Activated T-cell treated with anti-CD3 and anti-CD28 coated beads, Interleukin-2, amount 50 U/mL, for 4 hours (primary cell): ENCODE measurements around the gene DMGDH. TPM values are rescaled to one million over a fixed set of nuclear protein-coding genes. Genes with fewer than 3 reads are reported as not detected.

Experiments
- ATAC-seq, 2 donors: fragments of 200-7000 bp; cut with Tn5 transposase; one replicate each; pipeline ENCODE4 v1.10.0; 2021
- DNase-seq: peaks from one replicate; pipeline ENCODE4 v3.0.0-alpha.2; 2020
- H3K27me3 Mint-ChIP-seq: one replicate; pipeline ENCODE4 v1.8.0; 2021; ENCODE audit warnings: low read depth, mixed read lengths
- H3K36me3 Mint-ChIP-seq: one replicate; pipeline ENCODE4 v1.8.0; 2022; ENCODE audit warnings: mixed read lengths; ENCODE audit not compliant: insufficient read depth
- H3K4me1 Mint-ChIP-seq: one replicate; pipeline ENCODE4 v1.8.0; 2021; ENCODE audit warnings: low read depth, mixed read lengths
- H3K4me3 Mint-ChIP-seq: one replicate; pipeline ENCODE4 v1.8.0; 2021; ENCODE audit warnings: mild to moderate bottlenecking, moderate library complexity, mixed read lengths
- H3K9me3 Mint-ChIP-seq: one replicate; pipeline ENCODE4 v1.8.0; 2021; ENCODE audit warnings: mixed read lengths
- total RNA-seq, 3 donors: library from RNA; stranded (reverse); gene quantifications; one replicate each; pipeline ENCODE4 v1.2.1, GENCODE V29; 2021

DMGDH gene
- total RNA-seq, 3 donors from 2014 or later, result 0.57 TPM; not detected in 2

DNA sequence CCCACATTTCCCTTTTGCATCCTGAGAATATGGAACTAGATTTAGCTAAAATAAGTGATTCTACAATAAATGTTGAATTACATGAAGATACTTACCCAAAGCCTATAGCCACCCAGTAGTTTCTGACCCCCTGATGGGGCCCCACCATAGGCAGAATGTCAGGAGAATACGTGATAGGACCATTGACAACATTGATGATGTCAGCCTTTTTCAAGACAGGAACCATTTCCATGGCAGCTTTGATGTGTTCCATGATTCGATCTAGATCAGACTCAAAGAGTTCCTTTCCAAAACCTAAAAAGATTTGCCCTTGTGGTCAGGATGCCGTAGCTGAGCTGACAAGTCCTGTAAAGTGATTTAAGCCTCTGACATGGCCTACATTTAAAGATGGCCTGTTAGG lies 27.3 kb downstream of the DMGDH start:
- no peak overlapping the region for H3K4me3 Mint-ChIP-seq
- H3K36me3 Mint-ChIP-seq, result no peaks in the 10 kb centered on the region
- no peak for DNase-seq
- H3K4me1 Mint-ChIP-seq, result no peaks in the 10 kb centered on the region
- no peaks in the 10 kb centered on the region for H3K9me3 Mint-ChIP-seq
- H3K27me3 Mint-ChIP-seq, result peaks cover 11% of the 10 kb centered on the region
- ATAC-seq, result no peak

- H3K36me3 Mint-ChIP-seq, result no peaks in the 10 kb centered on the region
- H3K27me3 Mint-ChIP-seq, result peaks cover 3% of the 10 kb centered on the region
- no peak overlapping the region for H3K4me3 Mint-ChIP-seq
- no peaks in the 10 kb centered on the region for H3K9me3 Mint-ChIP-seq
- H3K4me1 Mint-ChIP-seq, result no peaks in the 10 kb centered on the region
- ATAC-seq, result no peak
- DNase-seq, result no peak
Measured at GRCh38 chr5:79036769-79037168, 32.7 kb downstream of the DMGDH start.

GRCh38 chr5:79035237-79035636 lies 34.2 kb downstream of the DMGDH start:
- ATAC-seq (no peak), DNase-seq (no peak)
- no peaks in the 10 kb centered on the region for H3K36me3 Mint-ChIP-seq
- no peak overlapping the region for H3K4me3 Mint-ChIP-seq
- H3K27me3 Mint-ChIP-seq, result peaks cover 3% of the 10 kb centered on the region
- no peaks in the 10 kb centered on the region for H3K4me1 Mint-ChIP-seq
- H3K9me3 Mint-ChIP-seq, result no peaks in the 10 kb centered on the region

- Mint-ChIP-seq H3K4me3 (no peak overlapping the region), H3K27me3 (peaks cover under 1% of the 10 kb centered on the region), H3K4me1 (no peaks in the 10 kb centered on the region), H3K9me3 (no peaks in the 10 kb centered on the region), H3K36me3 (no peaks in the 10 kb centered on the region)
- DNase-seq (no peak), ATAC-seq (no peak)
Measured at GRCh38 chr5:79032782-79033181, 36.7 kb downstream of the DMGDH start.

DNA sequence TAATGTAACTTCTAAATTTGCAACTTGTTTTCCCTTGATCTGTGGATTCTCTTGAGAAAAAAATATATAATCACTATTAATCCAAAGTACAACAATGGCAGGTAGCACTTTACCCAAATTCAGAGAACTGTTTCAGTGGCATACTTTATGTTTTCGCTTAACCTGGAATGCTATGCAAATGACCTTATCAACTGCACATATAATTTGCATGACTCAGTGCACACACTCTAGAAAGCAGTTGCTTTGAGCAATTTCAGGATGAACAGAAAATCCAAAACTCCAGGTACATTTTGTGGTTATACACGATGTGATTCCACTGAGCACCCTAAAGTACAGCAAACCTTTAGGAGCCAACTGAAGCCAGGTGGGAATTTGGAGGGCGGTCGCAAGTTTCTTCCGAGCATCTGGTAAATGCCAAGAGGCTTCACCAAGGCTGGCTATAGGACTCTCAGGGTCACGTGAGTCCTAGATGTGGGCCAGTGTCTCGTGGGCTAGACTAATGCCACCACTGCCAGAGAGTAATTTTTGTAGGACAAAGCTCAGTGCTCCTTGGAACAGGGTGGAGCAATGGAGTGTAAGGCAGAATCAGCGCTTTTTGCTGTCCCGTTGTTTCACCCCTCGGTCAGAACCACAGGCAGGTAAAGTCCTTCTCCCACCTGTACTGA lies 37.3 kb downstream of the DMGDH start:
- no peak for DNase-seq
- no peak for ATAC-seq
- peaks cover 4% of the 10 kb centered on the region for H3K27me3 Mint-ChIP-seq
- no peaks in the 10 kb centered on the region for H3K9me3 Mint-ChIP-seq
- no peaks in the 10 kb centered on the region for H3K36me3 Mint-ChIP-seq
- no peaks in the 10 kb centered on the region for H3K4me1 Mint-ChIP-seq
- H3K4me3 Mint-ChIP-seq, result no peak overlapping the region

GRCh38 chr5:79031485-79031867 lies 38.0 kb downstream of the DMGDH start:
- no peak for DNase-seq
- ATAC-seq, result no peak
- Mint-ChIP-seq H3K36me3 (no peaks in the 10 kb centered on the region), H3K27me3 (peaks cover 10% of the 10 kb centered on the region), H3K4me3 (no peak overlapping the region), H3K9me3 (no peaks in the 10 kb centered on the region), H3K4me1 (no peaks in the 10 kb centered on the region)

- ATAC-seq (no peak), DNase-seq (no peak)
- Mint-ChIP-seq H3K36me3 (no peaks in the 10 kb centered on the region), H3K27me3 (peaks cover 12% of the 10 kb centered on the region), H3K4me1 (no peaks in the 10 kb centered on the region), H3K9me3 (no peaks in the 10 kb centered on the region), H3K4me3 (no peak overlapping the region)
Measured at GRCh38 chr5:79030663-79031484, 38.6 kb downstream of the DMGDH start.

DNA sequence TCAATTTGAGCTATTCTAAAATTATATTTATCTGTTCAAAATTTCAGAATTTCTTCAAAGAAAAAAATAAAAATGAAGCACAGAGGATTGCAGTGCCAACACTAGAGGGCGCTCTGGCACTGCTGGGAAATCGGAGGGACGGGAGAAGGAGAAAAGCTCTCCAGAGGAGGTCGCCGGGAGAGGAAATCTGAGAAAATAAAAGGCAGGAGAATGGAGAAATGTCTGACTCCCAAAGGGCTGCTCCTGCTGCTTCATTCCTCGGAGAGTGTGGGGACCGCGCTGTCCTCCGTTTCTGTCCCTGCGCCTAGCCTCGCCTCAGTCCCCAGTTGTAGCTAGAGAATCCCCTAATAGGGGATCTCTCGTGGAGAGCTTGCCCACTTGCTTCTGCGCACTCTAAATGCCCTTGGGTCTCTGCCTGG lies 44.4 kb downstream of the DMGDH start:
- peaks cover 10% of the 10 kb centered on the region for H3K4me1 Mint-ChIP-seq
- peak; percentile 24 for DNase-seq
- peak; percentile 41 to 43 for ATAC-seq
- peaks cover 46% of the 10 kb centered on the region for H3K27me3 Mint-ChIP-seq
- no peaks in the 10 kb centered on the region for H3K9me3 Mint-ChIP-seq
- no peaks in the 10 kb centered on the region for H3K36me3 Mint-ChIP-seq
- H3K4me3 Mint-ChIP-seq, result peak overlapping the region; percentile 50

GRCh38 chr5:79023947-79024346 lies 45.5 kb downstream of the DMGDH start:
- no peaks in the 10 kb centered on the region for H3K36me3 Mint-ChIP-seq

DNA sequence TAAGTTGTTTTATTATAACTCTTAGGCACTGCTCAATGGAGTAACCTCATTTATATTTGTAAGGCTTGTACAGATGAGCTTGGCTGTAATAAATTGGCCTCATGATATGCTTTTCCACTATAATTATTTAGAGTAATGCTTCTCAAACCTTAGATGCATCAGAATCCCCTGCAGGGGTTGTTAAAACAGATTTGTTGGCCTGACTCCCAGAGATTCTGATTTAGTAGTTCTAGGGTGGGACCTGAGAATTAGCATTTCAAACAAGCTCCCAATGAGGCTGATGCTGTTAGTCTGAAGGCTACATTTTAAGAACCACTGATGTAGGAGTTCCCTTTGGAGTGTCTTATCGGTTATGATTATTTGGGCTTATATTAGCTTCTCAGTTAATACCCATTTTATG lies 46.1 kb downstream of the DMGDH start:
- H3K27me3 Mint-ChIP-seq, result peaks cover 52% of the 10 kb centered on the region
- H3K9me3 Mint-ChIP-seq, result no peaks in the 10 kb centered on the region
- no peak overlapping the region for H3K4me3 Mint-ChIP-seq

More at GRCh38 chr5:79023947-79024346, 45.5 kb downstream of the DMGDH start:
- no peak for DNase-seq
- peaks cover 10% of the 10 kb centered on the region for H3K4me1 Mint-ChIP-seq
- ATAC-seq, result no peak
- no peaks in the 10 kb centered on the region for H3K9me3 Mint-ChIP-seq
- no peak overlapping the region for H3K4me3 Mint-ChIP-seq
- peaks cover 52% of the 10 kb centered on the region for H3K27me3 Mint-ChIP-seq

GRCh38 chr5:79022771-79023170 lies 46.7 kb downstream of the DMGDH start:
- Mint-ChIP-seq H3K27me3 (peaks cover 56% of the 10 kb centered on the region), H3K4me1 (peaks cover 10% of the 10 kb centered on the region), H3K4me3 (no peak overlapping the region), H3K9me3 (no peaks in the 10 kb centered on the region), H3K36me3 (no peaks in the 10 kb centered on the region)
- DNase-seq (no peak), ATAC-seq (no peak)

More for the DNA sequence above, 46.1 kb downstream of the DMGDH start:
- peaks cover 10% of the 10 kb centered on the region for H3K4me1 Mint-ChIP-seq
- no peak for DNase-seq
- no peaks in the 10 kb centered on the region for H3K36me3 Mint-ChIP-seq
- no peak for ATAC-seq

- peaks cover 49% of the 10 kb centered on the region for H3K27me3 Mint-ChIP-seq
- DNase-seq, result no peak
- no peak for ATAC-seq
- no peak overlapping the region for H3K4me3 Mint-ChIP-seq
- H3K9me3 Mint-ChIP-seq, result no peaks in the 10 kb centered on the region
- no peaks in the 10 kb centered on the region for H3K36me3 Mint-ChIP-seq
- peaks cover 10% of the 10 kb centered on the region for H3K4me1 Mint-ChIP-seq
Measured at GRCh38 chr5:79021753-79022152, 47.7 kb downstream of the DMGDH start.

GRCh38 chr5:79020861-79021561 lies 48.5 kb downstream of the DMGDH start:
- no peak overlapping the region for H3K4me3 Mint-ChIP-seq
- ATAC-seq, result peak in 1 of 2 donors; percentile 71
- H3K4me1 Mint-ChIP-seq, result peaks cover 10% of the 10 kb centered on the region
- peaks cover 47% of the 10 kb centered on the region for H3K27me3 Mint-ChIP-seq
- no peaks in the 10 kb centered on the region for H3K36me3 Mint-ChIP-seq
- peak; percentile 7 for DNase-seq
- no peaks in the 10 kb centered on the region for H3K9me3 Mint-ChIP-seq

- peaks cover 32% of the 10 kb centered on the region for H3K27me3 Mint-ChIP-seq
- H3K36me3 Mint-ChIP-seq, result no peaks in the 10 kb centered on the region
- H3K4me1 Mint-ChIP-seq, result no peaks in the 10 kb centered on the region
- H3K9me3 Mint-ChIP-seq, result peaks cover 8% of the 10 kb centered on the region
- no peak for ATAC-seq
- no peak overlapping the region for H3K4me3 Mint-ChIP-seq
- DNase-seq, result no peak
Measured at GRCh38 chr5:79014631-79015030, 54.8 kb downstream of the DMGDH start.
